Small intestine (tissue), 7 donors: ENCODE measurements around the gene HEMGN. TPM values are rescaled to one million over a fixed set of nuclear protein-coding genes. Genes with fewer than 3 reads are reported as not detected.
A peak's percentile ranks its signal among the peaks of the same experiment; 100 is the strongest.

ENCODE experiments used
- DNase-seq, 2 donors: peaks; one replicate each; pipeline versions ENCODE4 v3.0.0 to v3.0.0-alpha.2; 2013
- FAIRE-seq: peaks from 2 replicates; lab custom pipeline; 2012; peaks lifted over from hg19 to GRCh38; lab: Jason Lieb, UNC
- H3K27ac ChIP-seq, 3 donors: one replicate each; pipeline ENCODE4 v1.5.1; 2013; ENCODE audit warnings: low read length in 2 of 3, mild to moderate bottlenecking in 2 of 3, control low read depth in 1 of 3, inconsistent platforms in 1 of 3, low read depth in 1 of 3, moderate library complexity in 1 of 3
- H3K27me3 ChIP-seq, 3 donors: one replicate each; pipeline ENCODE4 v1.6.1; 2013; ENCODE audit warnings: low read length in 3 of 3, inconsistent platforms in 1 of 3; ENCODE audit not compliant: control insufficient read depth in 3 of 3, insufficient read depth in 3 of 3
- H3K36me3 ChIP-seq, 3 donors: one replicate each; pipeline ENCODE4 v1.6.1; 2013; ENCODE audit warnings: low read length in 3 of 3, inconsistent platforms in 1 of 3, low read depth in 1 of 3, mild to moderate bottlenecking in 1 of 3, moderate library complexity in 1 of 3; ENCODE audit not compliant: control insufficient read depth in 3 of 3, insufficient read depth in 2 of 3
- H3K4me1 ChIP-seq, 3 donors: one replicate each; pipeline ENCODE4 v1.6.1; 2013; ENCODE audit warnings: low read length in 2 of 3, inconsistent platforms in 1 of 3, low read depth in 1 of 3, mild to moderate bottlenecking in 1 of 3, moderate library complexity in 1 of 3; ENCODE audit not compliant: control insufficient read depth in 3 of 3, insufficient read depth in 2 of 3
- H3K4me3 ChIP-seq, 3 donors: one replicate each; pipeline ENCODE4 v1.5.1; 2013; ENCODE audit warnings: low read length in 3 of 3, control low read depth in 1 of 3, inconsistent platforms in 1 of 3, low read depth in 1 of 3, mild to moderate bottlenecking in 1 of 3, moderate library complexity in 1 of 3
- H3K9me3 ChIP-seq, 2 donors: one replicate each; pipeline ENCODE4 v1.6.1; 2013; ENCODE audit warnings: low read depth in 1 of 2, low read length in 1 of 2; ENCODE audit not compliant: control insufficient read depth in 2 of 2, insufficient read depth in 1 of 2
- WGBS, 3 donors: extraction: QIAGEN DNeasy Blood & Tissue Kit; methylation state at CpG; one replicate each; pipeline ENCODE4 v1.1.7; 2013; 5-methylcytosine and 5-hydroxymethylcytosine counted together
- polyA plus RNA-seq, 4 donors: library from polyadenylated mRNA; stranded (reverse) in 3 of 4; unstranded in 1 of 4; fragments of 200-250 nt in 3 of 4; fragments of 120-200 nt in 1 of 4; gene quantifications; one replicate each; pipeline versions ENCODE4 v1.2.1 to v1.2.3, GENCODE V29; 2013
- donor health status: healthy with polysubstance abuse.
- donor health status: control.
- donor health status: control.
- donor health status: Bipolar disorder and iron deficiency.
- donor health status: healthy.

The HEMGN gene
- polyA plus RNA-seq, 4 donors: 0.03 to 0.74 TPM; not detected in 2

- H3K9me3 ChIP-seq: no peaks in the 10 kb centered on the region
- FAIRE-seq: no peak
- peaks cover 0 to 4% (median 0%) of the 10 kb centered on the region in 3 donors for H3K36me3 ChIP-seq
- WGBS, 3 donors: 73 to 82% (median 78%) methylated on average over 2 of the region's 2 CpGs
- no peak overlapping the region for H3K4me3 ChIP-seq
- H3K27ac ChIP-seq: no peak overlapping the region
- no peak for DNase-seq
- peaks cover 0 to 2% (median 0%) of the 10 kb centered on the region in 3 donors for H3K27me3 ChIP-seq
- H3K4me1 ChIP-seq: no peaks in the 10 kb centered on the region
Observed at GRCh38 chr9:97892421-97892820, 45.6 kb downstream of the HEMGN start.

GRCh38 chr9:97891736-97892135 is 46.2 kb downstream of the HEMGN start:
- no peak overlapping the region for H3K27ac ChIP-seq

GRCh38 chr9:97889941-97890887 is 47.8 kb downstream of the HEMGN start:
- peak; percentile 20 to 25 for DNase-seq
- no peaks in the 10 kb centered on the region for H3K36me3 ChIP-seq
- no peak overlapping the region for H3K4me3 ChIP-seq
- no peaks in the 10 kb centered on the region for H3K9me3 ChIP-seq
- H3K27ac ChIP-seq: no peak overlapping the region
- peaks cover 0 to 5% (median 0%) of the 10 kb centered on the region in 3 donors for H3K27me3 ChIP-seq
- H3K4me1 ChIP-seq: no peaks in the 10 kb centered on the region
- WGBS, 3 donors: 54 to 66% (median 65%) methylated on average over 9 of the region's 9 CpGs
- no peak for FAIRE-seq

More at GRCh38 chr9:97891736-97892135, 46.2 kb downstream of the HEMGN start:
- FAIRE-seq: no peak
- WGBS, 3 donors: 82 to 94% (median 89%) methylated on average over 5 of the region's 5 CpGs
- Histone ChIP-seq H3K27me3 (peaks cover 0 to 5% (median 0%) of the 10 kb centered on the region in 3 donors), H3K36me3 (peaks cover 0 to 4% (median 0%) of the 10 kb centered on the region in 3 donors), H3K4me3 (no peak overlapping the region), H3K4me1 (no peaks in the 10 kb centered on the region), H3K9me3 (no peaks in the 10 kb centered on the region)
- DNase-seq: no peak

DNA sequence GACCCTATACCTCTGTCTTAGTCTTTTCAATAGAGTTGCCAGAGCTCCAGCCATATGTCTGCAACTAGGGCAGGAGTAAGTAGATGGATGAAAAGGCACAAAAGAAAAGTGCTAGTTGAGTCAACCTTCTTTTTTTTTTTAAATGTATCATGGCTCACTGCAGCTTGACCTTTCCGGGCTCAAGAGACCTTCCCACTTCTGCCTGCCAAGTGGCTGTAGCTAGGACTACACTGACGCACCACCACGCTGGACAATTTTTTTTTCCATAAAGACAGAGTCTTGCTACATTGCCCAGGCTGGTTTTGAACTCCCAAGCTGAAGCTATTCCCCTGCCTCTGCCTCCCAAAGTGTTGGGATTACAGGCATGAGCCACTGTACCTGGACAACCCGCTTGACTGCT is 57.6 kb downstream of the HEMGN start:
- 80 to 97% (median 87%) methylated on average over 4 of the region's 4 CpGs for WGBS, 3 donors
- Histone ChIP-seq H3K4me1 (no peaks in the 10 kb centered on the region), H3K9me3 (no peaks in the 10 kb centered on the region), H3K4me3 (no peak overlapping the region), H3K36me3 (no peaks in the 10 kb centered on the region), H3K27me3 (peaks cover 0 to 6% (median 0%) of the 10 kb centered on the region in 3 donors), H3K27ac (no peak overlapping the region)
- FAIRE-seq (no peak), DNase-seq (no peak)

Other genes with a start within 250 kb of the HEMGN start
- 10 to 100 TPM; 15.4 to 24.4 (median 20.4) TPM for gene XPA, start 240.8 kb downstream of the HEMGN start, polyA plus RNA-seq
- under 1 TPM in 1 of 4 donors, not detected in 3; 0.03 TPM for gene FOXE1, start 84.9 kb downstream of the HEMGN start, polyA plus RNA-seq
- gene TRMO, start 15.7 kb downstream of the HEMGN start, polyA plus RNA-seq: 10 to 100 TPM in 2 of 4 donors, 1 to 10 TPM in 2; 6.2 to 21.7 (median 10.0) TPM
- 100 to 1,000 TPM; 106 to 263 (median 182) TPM for gene ANP32B, start 45.2 kb upstream of the HEMGN start, polyA plus RNA-seq
- gene NANS, start 118.6 kb upstream of the HEMGN start, polyA plus RNA-seq: 100 to 1,000 TPM in 1 of 4 donors, 10 to 100 TPM in 3; 57.0 to 120 (median 75.6) TPM
- 10 to 100 TPM; 20.5 to 47.1 (median 32.9) TPM for gene TRIM14, start 181.1 kb upstream of the HEMGN start, polyA plus RNA-seq